ENCODE data around the gene ATP1B2. TPM values are rescaled to one million over a fixed set of nuclear protein-coding genes. Genes with fewer than 3 reads are reported as not detected.

ATP1B2 gene
- total and polyA plus RNA-seq, 9 of the 15 experiments (the other 6 are each of a cell fraction or from before 2014, with no cell fraction given): 0.23 to 6.0 (median 0.99) TPM

- Histone ChIP-seq H3K27ac (ENCODE audit: extremely low read depth, low read depth, low read length) (no peak overlapping the region), H3K27me3 (ENCODE audit: control insufficient read depth in 2 of 2, insufficient read depth in 2 of 2, low read length in 2 of 2) (no peaks in the 10 kb centered on the region), H4K20me1 (replicated peaks; ENCODE audit: control insufficient read depth, insufficient read depth, low read length) (no peaks in the 10 kb centered on the region), H3K4me2 (ENCODE audit: insufficient read depth, low read length) (no peak overlapping the region), H3K9me1 (ENCODE audit: control insufficient read depth, insufficient read depth, low read length) (no peaks in the 10 kb centered on the region), H3K4me3 (no peak overlapping the region), H3K79me2 (ENCODE audit: control insufficient read depth, insufficient read depth, low read length) (no peaks in the 10 kb centered on the region), H3K4me1 (replicated peaks in 1 of 2; ENCODE audit: control insufficient read depth in 2 of 2, insufficient read depth in 2 of 2, low read length in 2 of 2) (no peaks in the 10 kb centered on the region), H3K36me3 (ENCODE audit: control insufficient read depth, insufficient read depth, low read length) (peaks cover 27% of the 10 kb centered on the region), H3K9ac (ENCODE audit: insufficient read depth in 1 of 2, low read depth in 2 of 2, low read length in 2 of 2) (no peak overlapping the region), H3K9me3 (replicated peaks; ENCODE audit: control insufficient read depth, insufficient read depth, low read depth, low read length) (peaks cover 2% of the 10 kb centered on the region), H2AFZ (ENCODE audit: low read depth, low read length) (no peak overlapping the region)
- TF ChIP-seq ZNF695 (CRISPR knock-in tag; IDR thresholded peaks at IDR 0.05): no peak
- TF ChIP-seq CREBBP (IDR thresholded peaks at IDR 0.05; ENCODE audit: low read depth, low read length): no peak
- ChIA-PET POLR2A (interaction anchor here (9.2 kb wide), 1 partner anchor 18 kb away, joined by 66 read pairs; the partner anchor contains the start of genes TP53 and WRAP53), CTCF (ENCODE audit: low intra/inter-chr PET ratio) (interaction anchor here (0.6 kb wide), 1 partner anchor 225 kb away, joined by 3 read pairs; no protein-coding TSS in a partner anchor)
- WGBS (ENCODE audit: insufficient coverage, low coverage, missing lambda C conversion rate): 95% methylated on average over 4 of the region's 7 CpGs
- intact Hi-C loops (cut with micrococcal nuclease): no loop called here
- no peak for DNase-seq (ENCODE audit: extremely low read depth in 1 of 4, low spot score in 3 of 4)
- in situ Hi-C loops (cut with MboI): no loop called here
- BruUV-seq (replicated peaks): no TSS peak
- FAIRE-seq: no peak
- ATAC-seq: no peak
Observed at GRCh38 chr17:7668482-7668881, 17.8 kb downstream of the ATP1B2 start.

GRCh38 chr17:7673239-7673638 lies 22.5 kb downstream of the ATP1B2 start:
- peak; percentile 56 for FAIRE-seq
- Histone ChIP-seq H3K4me3 (no peak overlapping the region), H3K9me1 (ENCODE audit: control insufficient read depth, insufficient read depth, low read length) (no peaks in the 10 kb centered on the region), H3K27me3 (ENCODE audit: control insufficient read depth in 2 of 2, insufficient read depth in 2 of 2, low read length in 2 of 2) (no peaks in the 10 kb centered on the region), H3K4me1 (replicated peaks in 1 of 2; ENCODE audit: control insufficient read depth in 2 of 2, insufficient read depth in 2 of 2, low read length in 2 of 2) (no peaks in the 10 kb centered on the region), H3K27ac (ENCODE audit: extremely low read depth, low read depth, low read length) (no peak overlapping the region), H3K36me3 (ENCODE audit: control insufficient read depth, insufficient read depth, low read length) (peaks cover 41% of the 10 kb centered on the region), H2AFZ (ENCODE audit: low read depth, low read length) (no peak overlapping the region), H4K20me1 (replicated peaks; ENCODE audit: control insufficient read depth, insufficient read depth, low read length) (no peaks in the 10 kb centered on the region), H3K4me2 (ENCODE audit: insufficient read depth, low read length) (no peak overlapping the region), H3K9me3 (replicated peaks; ENCODE audit: control insufficient read depth, insufficient read depth, low read depth, low read length) (peaks cover 3% of the 10 kb centered on the region), H3K9ac (ENCODE audit: insufficient read depth in 1 of 2, low read depth in 2 of 2, low read length in 2 of 2) (no peak overlapping the region), H3K79me2 (ENCODE audit: control insufficient read depth, insufficient read depth, low read length) (no peaks in the 10 kb centered on the region)
- ChIA-PET POLR2A (interaction anchor here (0.6 to 9.2 kb wide), 6 partner anchors 13 to 181 kb away, joined by 3 to 66 read pairs (median 4); partner anchors contain the start of genes ATP1B2, SAT2, TP53 and WRAP53), CTCF (ENCODE audit: low intra/inter-chr PET ratio) (interaction anchor here (1.0 kb wide), 1 partner anchor 39 kb away, joined by 4 read pairs; no protein-coding TSS in a partner anchor)
- peak in 3 of 4 experiments; percentile 29 to 47 (median 36) for DNase-seq (ENCODE audit: extremely low read depth in 1 of 4, low spot score in 3 of 4)
- in situ Hi-C loops (cut with MboI) (no loop called here), intact Hi-C loops (cut with micrococcal nuclease) (no loop called here)
- WGBS (ENCODE audit: insufficient coverage, low coverage, missing lambda C conversion rate): 95% methylated on average over 2 of the region's 2 CpGs
- no TSS peak for BruUV-seq (replicated peaks)
- ATAC-seq: no peak
- TF ChIP-seq ZBTB12 (CRISPR knock-in tag; IDR thresholded peaks at IDR 0.05): no peak
- no peak for TF ChIP-seq SETDB1 (IDR thresholded peaks at IDR 0.05; ENCODE audit: low read length)
- peak; percentile 35; the same call in 1 of the 2 replicates for TF ChIP-seq REST (IDR thresholded peaks at IDR 0.05; ENCODE audit: borderline replicate concordance)
- TF ChIP-seq REST (CRISPR knock-in tag; IDR thresholded peaks at IDR 0.05; ENCODE audit: low read depth): no peak
- TF ChIP-seq TRIM28 (IDR thresholded peaks at IDR 0.05): 0 out of 2 replicates have a peak, but pooled peaks have one; percentile 19
